NCI-H82 (cell line): ENCODE data around the gene FGF9.

Source experiments
- DNase-seq: peaks from one replicate; lab custom pipeline; 2025; lab: John Stamatoyannopoulos, UW

FGF9 gene

DNA sequence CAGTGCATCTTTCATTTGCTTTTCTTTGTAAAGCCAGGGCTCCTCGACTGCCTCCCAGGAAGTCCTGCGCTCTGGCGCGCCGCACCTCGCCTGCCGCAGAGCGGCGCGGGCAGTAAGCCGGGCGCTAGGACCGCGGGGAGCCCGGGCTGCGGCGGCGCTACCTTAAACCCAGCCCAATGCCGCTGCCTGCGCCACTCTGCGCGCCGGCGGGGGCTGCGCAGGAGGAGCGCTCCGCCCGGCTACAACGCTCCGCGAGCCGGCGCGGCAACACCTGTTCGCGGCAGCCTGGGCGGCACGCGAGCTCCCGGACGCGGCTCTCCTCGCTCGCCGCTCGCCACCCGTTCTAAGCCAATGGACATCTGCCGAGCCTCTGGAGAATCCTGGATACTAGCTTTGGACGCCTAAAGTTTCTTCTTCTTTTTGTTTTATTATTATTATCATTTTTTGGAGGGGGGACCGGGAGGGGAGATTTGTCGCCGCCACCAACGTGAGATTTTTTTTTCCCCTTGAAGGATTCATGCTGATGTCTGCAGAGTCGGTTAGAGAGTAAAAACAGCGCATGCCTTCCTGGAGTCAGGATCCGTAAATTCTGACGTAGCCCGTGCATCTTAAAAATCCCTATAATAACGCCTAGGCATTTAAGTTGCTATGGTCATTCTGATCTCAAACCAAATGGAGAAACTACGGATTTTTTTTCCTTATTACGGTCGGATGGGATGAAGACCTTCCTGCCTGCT lies at the start of gene FGF9:
FGF9 (plus strand) TSS at position 191 of the 737 bp plus-strand sequence. CDS start 840 bp downstream, outside the sequence.
- DNase-seq: peak; percentile 88

GRCh38 chr13:21625366-21625765 lies 45.5 kb upstream of the FGF9 start:
- peak; percentile 51 for DNase-seq

- DNase-seq: no peak
Measured at GRCh38 chr13:21632196-21632595, 38.7 kb upstream of the FGF9 start.

DNA sequence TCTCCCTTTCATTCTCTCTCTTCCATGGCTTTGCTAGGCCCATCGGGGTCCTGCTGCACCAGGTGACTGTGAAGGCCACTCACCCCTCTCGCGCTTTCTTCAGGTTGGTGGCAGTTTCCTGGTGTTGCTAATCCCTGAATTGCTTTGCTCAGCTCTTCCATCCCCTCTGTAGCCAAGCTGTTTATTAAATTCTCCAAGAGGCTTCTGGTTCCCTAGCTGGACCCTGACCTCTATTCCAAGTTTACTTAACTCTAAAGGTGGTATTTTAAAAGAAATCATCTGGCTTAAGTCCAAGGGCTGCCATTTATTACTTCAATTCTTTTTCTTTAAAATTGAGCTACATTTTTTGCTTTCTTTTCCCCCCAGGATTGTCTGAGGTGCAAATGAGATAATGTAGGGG lies 34.2 kb upstream of the FGF9 start:
- DNase-seq: no peak

DNA sequence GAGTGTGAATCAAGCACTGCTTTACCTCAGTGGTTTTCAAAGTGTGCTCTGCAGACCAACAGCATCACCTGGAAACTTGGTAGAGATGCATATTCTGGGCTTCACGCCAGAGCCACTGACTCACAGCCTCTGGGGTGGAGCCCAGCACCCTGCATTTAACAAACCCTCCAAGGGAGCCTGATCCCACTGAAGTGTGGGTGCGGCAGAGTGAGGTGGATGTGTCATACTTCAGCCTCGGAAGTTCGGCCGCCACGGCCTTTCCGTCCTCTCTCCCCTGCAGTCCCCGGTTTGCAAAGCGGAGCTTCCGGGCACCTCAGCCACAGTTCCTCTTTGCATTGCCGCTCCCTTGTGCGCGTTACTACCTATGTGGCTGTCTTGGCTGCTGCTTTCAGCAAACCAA lies 33.6 kb upstream of the FGF9 start:
- DNase-seq: no peak

DNA sequence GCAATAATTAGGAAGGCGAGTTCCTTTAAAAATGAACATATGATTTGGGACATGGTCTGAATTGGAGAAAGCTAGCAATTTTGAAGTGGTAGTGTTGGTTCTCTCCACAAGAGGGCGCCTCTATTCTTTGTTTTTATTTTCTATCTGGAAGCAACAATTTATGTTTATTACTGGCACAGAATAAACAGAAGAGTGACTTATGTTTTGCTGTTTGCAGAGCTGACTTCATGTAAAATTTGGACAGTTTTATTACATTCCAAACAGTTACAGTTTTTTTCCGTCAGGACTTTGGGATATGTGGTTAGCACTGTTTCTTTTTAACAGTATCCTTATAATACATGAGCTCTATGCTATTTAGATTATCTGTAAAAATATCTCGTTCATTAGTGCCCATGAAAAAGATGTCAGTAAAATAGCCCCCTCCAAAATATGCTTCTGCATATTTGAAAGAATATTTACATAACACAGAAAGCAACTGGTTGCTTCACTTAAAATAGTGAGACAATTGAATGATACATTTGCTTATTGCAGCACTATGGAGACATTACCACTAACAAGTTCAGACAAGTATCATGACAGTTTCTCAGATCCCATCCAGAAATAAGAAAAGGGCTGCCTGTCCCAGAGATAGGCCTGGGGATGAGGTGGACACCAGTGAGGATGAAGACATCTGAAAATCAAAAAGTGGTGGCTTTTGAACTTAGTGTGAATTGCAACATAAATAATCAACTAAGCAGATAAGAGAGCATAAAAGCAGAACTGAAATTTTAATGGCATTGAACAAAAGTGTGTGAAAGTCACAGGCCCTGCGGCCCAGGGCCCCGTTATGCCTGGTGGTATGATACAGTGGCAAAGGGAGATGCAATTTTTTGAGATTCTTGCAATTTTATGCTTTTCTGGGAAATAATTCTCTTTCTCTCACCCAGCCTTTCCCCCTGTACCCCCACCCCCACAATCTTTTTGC lies 32.3 kb upstream of the FGF9 start:
- DNase-seq: peak; percentile 43

DNA sequence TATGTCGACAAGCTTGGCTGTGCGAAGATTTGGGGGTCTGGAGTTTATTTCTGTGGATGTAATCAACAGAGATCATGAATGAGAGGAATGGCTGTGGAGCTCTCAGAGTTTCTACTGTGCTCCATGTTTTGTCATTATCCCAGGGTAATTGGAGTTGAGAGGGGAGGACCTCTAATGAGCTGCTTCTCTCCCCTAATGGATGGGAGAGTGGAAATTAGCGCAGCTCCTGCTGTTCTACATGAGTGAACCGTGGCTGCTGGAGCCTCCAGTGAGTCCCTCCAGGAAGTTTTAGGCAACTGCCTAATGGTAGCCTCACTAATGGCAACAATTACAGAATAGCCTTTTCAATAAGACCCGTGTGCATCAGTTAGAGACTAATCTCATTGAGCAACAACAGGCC lies 31.3 kb upstream of the FGF9 start:
- DNase-seq: no peak

GRCh38 chr13:21641629-21642028 lies 29.2 kb upstream of the FGF9 start:
- DNase-seq: no peak

DNA sequence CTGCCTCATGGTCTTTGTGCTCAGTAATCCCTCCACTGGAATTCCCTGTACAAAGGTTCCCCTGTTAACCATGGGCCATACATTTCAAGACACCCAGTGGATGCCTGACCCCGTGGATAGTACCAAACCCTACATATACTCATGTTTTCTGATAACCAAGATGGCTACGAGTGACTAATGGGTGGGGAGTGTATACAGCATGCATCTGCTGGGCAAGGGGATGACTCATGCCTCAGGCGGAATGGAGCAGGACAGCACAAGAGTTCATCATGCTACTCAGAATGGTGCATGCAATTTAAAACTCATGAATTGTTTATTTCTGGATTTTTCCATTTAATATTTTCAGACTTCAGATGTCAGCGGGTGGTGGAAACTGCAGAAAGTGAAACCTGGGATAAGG lies 13.3 kb upstream of the FGF9 start:
- DNase-seq: no peak

- no peak for DNase-seq
Measured at GRCh38 chr13:21659087-21659486, 11.8 kb upstream of the FGF9 start.

- peak; percentile 23 for DNase-seq
Measured at GRCh38 chr13:21661097-21661909, 9.6 kb upstream of the FGF9 start.

DNA sequence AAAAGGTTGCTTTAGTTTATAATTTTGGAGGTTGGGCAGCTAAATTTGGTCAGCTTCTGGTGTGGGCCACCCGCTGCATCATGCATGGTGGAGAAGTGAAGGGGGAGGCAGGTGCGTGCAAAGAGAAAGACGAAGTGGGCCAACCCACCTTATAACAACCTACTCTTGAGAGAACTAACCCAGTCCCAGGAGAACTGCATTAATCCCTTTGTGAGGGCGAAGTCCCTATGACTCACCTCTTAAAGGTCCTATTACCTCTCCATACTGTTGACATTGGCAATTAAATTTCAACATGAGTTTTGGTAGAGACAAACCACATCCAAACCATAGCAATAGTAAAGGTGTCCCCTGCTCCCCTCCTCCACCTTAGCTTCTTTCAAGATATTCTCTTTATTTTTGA lies 7.7 kb upstream of the FGF9 start:
- DNase-seq: no peak

- DNase-seq: no peak
Measured at GRCh38 chr13:21668732-21669275, 2.1 kb upstream of the FGF9 start.

GRCh38 chr13:21670006-21670882 lies 629 bp upstream of the FGF9 start:
- DNase-seq: peak; percentile 38

GRCh38 chr13:21671620-21672286 lies 880 bp downstream of the FGF9 start:
- DNase-seq: no peak

- DNase-seq: no peak
Measured at GRCh38 chr13:21672287-21672680, 1.4 kb downstream of the FGF9 start.

DNA sequence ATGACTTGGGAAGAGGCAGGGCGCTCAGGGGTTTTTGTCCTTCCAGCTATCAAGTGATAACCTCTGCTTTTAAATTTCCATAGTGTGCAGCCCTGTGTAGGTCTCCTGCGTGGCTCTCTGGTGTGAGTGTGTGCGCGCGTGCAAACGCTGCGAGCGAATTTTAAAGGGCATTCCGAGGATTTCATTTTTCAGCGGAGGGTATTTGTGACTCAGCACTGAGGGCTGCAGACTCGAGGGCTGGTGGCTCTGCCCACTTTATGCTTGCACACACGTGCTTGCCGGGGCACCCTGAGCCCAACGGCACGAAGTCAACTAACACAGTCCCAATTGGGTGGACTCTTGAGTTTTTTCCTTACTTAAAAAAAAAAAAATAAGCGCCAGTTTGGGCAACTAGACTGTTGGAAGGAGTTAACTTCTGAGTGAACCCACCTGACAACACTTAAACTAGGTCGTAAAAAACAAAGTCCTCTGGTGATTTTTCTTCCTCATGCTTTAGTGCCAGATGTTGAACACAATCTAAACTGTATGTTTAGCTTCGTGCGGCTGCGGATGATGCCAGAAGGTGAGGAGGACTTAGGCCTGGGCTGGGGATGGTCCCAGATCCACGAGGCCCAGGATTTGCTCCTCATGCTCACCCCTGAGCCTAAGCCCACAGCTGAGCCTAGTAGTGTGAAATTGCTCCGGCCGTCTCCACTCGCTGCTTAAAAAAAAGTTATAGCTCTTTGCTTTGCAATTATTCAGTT lies 2.1 kb downstream of the FGF9 start:
- no peak for DNase-seq

GRCh38 chr13:21673539-21673788 lies 2.6 kb downstream of the FGF9 start:
- DNase-seq: peak; percentile 40

DNA sequence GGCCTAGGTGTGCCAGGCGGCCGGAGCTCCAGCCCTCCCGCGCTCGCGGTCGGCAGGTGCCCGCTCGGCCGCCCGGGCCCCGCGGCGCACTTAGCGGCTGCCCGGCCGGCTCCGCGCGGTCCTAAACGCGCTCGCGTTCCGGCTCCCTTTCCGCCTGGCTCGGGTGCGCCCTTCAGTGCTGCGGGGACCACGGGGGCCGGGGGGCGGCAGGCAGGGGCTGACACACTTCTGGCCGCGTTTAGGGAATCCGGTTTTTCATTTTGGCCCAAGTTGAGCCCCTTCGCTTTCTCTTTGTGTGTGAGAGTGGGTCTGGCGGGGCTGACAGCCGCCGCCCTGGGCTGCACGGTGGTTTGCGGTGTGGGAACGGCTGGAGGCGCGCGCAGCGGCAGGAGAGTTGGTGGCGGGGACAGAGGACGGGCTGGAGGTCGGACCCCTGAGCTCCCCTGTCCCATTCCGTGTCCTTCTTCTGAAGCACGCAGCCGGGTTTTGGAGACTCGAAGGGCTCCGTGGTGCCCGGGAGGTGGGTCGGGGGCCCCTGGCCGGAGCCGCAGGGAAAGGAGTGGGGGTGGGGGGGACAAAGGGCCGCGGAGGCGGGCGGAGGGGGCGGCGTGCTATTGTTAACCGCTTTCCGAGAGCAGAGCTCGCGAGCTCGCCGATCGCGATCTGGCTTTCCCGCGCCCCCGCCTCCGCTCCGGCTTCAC lies 3.1 kb downstream of the FGF9 start:
- DNase-seq: peak; percentile 40
